Kidney epithelial cell (primary cell): ENCODE results near the gene MERTK. TPM values are rescaled to one million over a fixed set of nuclear protein-coding genes. Genes with fewer than 3 reads are reported as not detected.
"Not testable (repeated sequence)": the region's sequence is repeated elsewhere in the genome, so short reads cannot be mapped to it uniquely, and the experiment has no call there.

ENCODE experiments used
- DNase-seq: peaks from one replicate; pipeline ENCODE4 v3.0.0-alpha.2; 2010; ENCODE audit warnings: low read depth
- H3K27me3 ChIP-seq: 2 replicates; pipeline ENCODE4 v1.6.0; 2011; ENCODE audit warnings: low read length; ENCODE audit not compliant: control insufficient read depth, insufficient read depth
- H3K36me3 ChIP-seq: 2 replicates; pipeline ENCODE4 v1.5.1; 2011; ENCODE audit warnings: low read length; ENCODE audit not compliant: control insufficient read depth, insufficient read depth
- H3K4me3 ChIP-seq: 2 replicates; pipeline ENCODE4 v1.5.1; 2011; ENCODE audit warnings: low read depth, mild to moderate bottlenecking, control low read depth, low read length
- CTCF ChIP-seq: IDR thresholded peaks from 2 replicates; pipeline ENCODE4 v1.5.1; 2011; ENCODE audit warnings: mild to moderate bottlenecking, moderate library complexity, low read length, control low read depth, inconsistent platforms; ENCODE audit not compliant: insufficient read depth, poor library complexity, severe bottlenecking
- total RNA-seq: library from RNA; depleted of rRNA; stranded (reverse); fragments of >200 nt; gene quantifications from 2 replicates; pipeline ENCODE4 v1.2.3, GENCODE V29; 2015

The MERTK gene
- total RNA-seq, 1 donor from 2014 or later: 4.1 TPM

GRCh38 chr2:111930409-111930808 is 32.0 kb downstream of the MERTK start:
- H3K27me3 ChIP-seq: no peaks in the 10 kb centered on the region
- no peaks in the 10 kb centered on the region for H3K36me3 ChIP-seq
- no peak for DNase-seq
- no peak overlapping the region for H3K4me3 ChIP-seq
- no peak for TF ChIP-seq CTCF

- no peaks in the 10 kb centered on the region for H3K27me3 ChIP-seq
- peak; percentile 77 for DNase-seq
- H3K36me3 ChIP-seq: no peaks in the 10 kb centered on the region
- H3K4me3 ChIP-seq: no peak overlapping the region
- TF ChIP-seq CTCF: no peak
Measured at GRCh38 chr2:111930875-111931274, 32.5 kb downstream of the MERTK start.

- no peak for TF ChIP-seq CTCF
- Histone ChIP-seq H3K4me3 (no peak overlapping the region), H3K36me3 (no peaks in the 10 kb centered on the region), H3K27me3 (no peaks in the 10 kb centered on the region)
- no peak for DNase-seq
Measured at GRCh38 chr2:111932841-111933291, 34.5 kb downstream of the MERTK start.

- not testable (repeated sequence) for H3K36me3 ChIP-seq, H3K4me3 ChIP-seq, DNase-seq, H3K27me3 ChIP-seq
Measured at GRCh38 chr2:111933900-111934299, 35.5 kb downstream of the MERTK start.

- TF ChIP-seq CTCF: no peak
- Histone ChIP-seq H3K4me3 (no peak overlapping the region), H3K36me3 (no peaks in the 10 kb centered on the region), H3K27me3 (no peaks in the 10 kb centered on the region)
- no peak for DNase-seq
Measured at GRCh38 chr2:111936881-111937280, 38.5 kb downstream of the MERTK start.

GRCh38 chr2:111938392-111938791 is 40.0 kb downstream of the MERTK start:
- DNase-seq: no peak
- no peak for TF ChIP-seq CTCF
- Histone ChIP-seq H3K4me3 (no peak overlapping the region), H3K36me3 (no peaks in the 10 kb centered on the region), H3K27me3 (no peaks in the 10 kb centered on the region)
